GM18909 (cell line): ENCODE data around the gene PDGFRB.

Experiments
- ATAC-seq: cut with Tn5 transposase; IDR thresholded peaks from one replicate; pipeline ENCODE4 v1.9.1; 2021; ENCODE audit warnings: mild to moderate bottlenecking; ENCODE audit not compliant: unreplicated experiment, poor library complexity

Gene PDGFRB

DNA sequence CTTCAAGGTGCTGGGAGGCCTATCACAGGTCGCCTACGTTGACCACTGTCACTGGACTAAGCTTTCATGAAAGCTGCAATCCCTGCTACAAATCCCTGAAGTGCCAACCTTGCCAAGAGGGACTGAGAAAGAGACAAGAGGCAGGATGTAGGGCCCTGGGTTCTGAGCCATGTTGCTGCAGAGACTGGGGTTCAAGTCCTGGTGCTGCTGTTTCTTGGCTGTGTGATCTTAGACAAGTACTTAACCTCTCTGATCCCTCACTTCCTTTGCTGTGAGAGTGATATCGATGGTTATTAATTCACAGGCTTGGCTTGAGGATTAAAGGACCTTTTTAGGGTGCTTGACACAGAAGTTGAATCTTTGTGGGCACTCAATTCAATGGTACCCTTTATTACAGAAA is 84.8 kb downstream of the PDGFRB start:
- no peak for ATAC-seq

DNA sequence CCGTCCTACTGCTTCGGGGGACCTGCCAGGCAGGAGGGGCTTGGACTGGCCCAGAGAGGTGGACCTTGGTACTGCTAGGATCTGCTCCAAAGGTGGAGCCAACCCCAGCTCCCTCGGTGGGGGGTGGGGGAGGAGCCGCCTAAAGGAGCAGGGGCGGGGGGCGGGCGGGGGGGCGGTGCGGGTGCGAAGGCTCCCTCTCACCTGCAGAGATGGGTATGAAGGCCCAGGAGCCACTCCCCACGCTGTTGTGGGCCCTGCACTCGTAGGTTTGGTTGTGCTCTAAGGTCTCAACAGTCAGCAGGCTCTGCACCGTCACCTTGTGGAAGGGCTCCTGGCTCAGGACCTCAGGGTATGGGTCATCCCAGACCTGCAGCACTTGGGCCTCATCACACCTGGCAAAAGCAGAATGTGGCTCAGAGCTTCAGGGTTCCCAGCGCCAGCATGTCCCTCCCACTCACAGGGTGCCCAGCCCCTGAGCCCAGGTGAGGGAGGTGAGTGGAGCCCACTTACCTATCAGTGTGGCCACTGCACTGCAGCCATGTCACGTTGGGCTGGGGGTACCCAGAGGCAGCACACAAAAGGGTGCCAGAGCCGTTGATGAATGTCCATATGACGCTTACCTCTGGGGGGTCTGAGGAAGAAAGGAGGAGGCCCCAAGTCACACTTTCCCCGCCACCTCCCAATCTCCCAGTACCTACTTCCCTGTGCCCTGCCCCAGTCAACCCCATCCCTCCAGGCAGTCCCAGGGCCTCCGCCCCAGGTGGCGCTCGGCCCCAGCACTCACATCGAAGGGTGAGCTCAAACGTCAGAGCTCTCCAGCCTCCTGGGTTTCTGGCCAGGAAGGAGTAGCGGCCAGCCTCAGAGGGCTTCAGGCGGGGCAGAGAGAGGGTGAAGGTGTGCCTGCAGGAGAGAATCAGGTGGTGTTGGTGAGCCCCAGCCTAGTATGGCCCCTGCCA is 85.7 kb downstream of the PDGFRB start:
- ATAC-seq, result no peak

DNA sequence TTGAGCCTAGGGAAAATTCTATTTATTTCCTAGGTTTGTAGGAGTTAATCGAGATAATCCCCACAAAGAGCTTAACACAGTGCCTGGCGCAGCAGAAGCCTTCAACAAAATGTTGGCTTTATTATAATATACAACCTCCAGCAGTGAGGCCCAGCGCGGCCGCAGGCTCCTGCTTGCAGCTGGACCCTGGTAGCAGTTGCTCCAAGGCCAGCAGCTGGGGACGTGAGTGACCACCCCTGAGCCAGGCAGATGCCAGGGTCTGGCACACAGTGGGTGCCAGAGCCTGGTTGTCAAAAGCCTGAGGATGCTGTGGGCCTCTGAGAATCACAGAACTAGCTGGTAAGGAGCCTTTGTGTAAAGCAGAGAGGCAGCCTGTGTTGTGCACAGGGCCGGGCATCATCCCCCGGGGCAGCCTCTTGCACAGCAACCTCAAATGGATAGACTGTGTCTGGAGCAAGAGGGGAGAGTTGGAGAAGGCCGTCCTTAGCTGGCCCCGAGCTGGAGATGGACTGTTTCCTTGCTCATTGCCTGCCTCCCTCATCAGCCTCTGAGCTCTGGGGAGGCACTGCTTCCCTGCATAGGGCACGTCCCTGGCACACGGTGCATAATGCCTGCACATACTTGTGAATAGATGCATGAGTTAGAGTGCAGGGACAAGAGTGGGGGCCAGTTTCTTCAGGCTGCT is 86.5 kb downstream of the PDGFRB start:
- ATAC-seq, result no peak

DNA sequence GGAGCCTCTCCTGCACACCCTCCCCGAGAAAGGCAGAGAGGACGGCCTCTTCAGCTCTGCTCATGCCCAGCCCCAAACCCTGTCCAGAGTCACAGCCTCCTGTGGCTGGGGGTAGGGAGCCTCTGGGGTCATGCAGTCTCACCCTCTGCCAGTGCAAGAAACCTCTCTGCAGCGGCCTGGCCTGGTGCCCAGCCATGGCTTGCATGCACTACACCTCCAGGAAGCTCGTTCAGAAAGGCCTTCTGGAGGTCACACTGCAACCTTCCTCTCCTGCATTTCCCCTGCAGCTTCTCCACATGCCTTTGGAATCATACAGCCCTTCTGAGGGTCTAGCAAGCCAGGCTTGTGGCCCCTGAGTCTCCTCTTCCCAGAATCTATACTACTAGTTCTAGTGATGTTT is 87.2 kb downstream of the PDGFRB start:
- no peak for ATAC-seq

DNA sequence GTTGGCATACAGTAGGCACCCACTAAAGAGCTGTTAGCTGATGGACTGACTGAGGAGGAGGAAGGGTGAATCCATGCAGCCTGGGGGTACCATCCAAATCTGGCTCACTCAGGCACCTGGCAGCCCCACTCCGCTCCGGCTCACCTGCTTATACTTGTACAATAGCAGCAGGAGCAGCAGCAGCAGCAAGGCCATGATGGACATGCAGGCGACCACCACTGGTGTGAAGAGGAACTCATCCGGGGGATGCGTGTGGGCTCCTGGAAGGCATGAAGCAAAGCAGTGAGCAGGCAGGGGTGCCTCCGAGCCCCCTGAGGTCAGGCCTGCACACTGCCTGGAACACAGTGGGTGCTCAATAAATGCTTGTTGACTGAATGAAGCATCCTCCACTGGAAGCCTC is 87.6 kb downstream of the PDGFRB start:
- no peak for ATAC-seq

DNA sequence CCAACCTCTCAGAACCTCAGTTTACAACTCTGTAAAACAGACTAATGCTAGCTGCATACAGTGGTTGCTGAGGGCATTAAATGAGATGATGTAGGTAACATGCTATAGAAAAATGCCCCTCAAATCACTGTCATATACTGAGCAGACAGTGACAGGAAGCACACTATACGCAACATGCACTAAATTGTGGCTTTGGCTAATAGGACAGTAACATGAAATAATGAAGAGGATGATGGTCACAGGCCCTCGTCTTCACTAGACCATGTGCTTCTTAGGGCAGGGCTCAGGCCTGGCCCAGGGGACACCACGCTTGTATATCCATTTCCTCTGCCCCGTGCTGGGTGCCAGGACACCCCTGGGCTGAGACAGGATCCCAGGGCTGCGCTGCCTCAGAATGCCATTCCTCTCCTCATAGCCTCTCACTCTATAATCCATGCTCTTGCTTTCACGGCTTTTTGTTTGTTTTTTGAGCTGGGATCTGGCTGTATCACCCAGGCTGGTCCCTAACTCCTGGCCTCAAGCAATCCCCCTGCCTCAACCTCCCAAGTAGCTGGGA is 88.2 kb downstream of the PDGFRB start:
- peak; percentile 33 for ATAC-seq

DNA sequence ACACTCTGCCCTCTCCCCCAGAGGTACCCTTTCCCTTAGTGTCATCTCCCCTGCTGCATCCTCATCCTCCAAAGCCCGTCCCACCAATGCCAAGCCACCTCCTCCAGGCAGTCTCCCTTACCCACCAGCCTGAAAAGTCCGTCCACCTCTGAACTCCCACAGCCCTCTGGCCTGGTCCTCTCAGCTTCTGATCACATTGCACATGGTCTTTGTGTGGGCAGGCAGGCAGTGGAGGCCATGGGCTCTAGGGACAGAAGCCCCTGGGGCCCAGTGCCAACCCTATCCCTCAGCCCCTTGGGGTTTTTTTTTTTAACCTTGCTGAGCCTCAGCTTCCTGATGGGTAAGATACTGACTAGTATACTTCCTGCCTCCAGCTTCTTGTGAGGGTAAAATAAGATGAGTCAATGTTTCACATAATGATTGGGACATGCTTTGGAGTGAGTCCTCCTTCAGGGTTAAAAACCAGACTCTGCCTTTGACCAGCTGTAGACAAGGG is 88.7 kb downstream of the PDGFRB start:
- peak; percentile 63 for ATAC-seq

DNA sequence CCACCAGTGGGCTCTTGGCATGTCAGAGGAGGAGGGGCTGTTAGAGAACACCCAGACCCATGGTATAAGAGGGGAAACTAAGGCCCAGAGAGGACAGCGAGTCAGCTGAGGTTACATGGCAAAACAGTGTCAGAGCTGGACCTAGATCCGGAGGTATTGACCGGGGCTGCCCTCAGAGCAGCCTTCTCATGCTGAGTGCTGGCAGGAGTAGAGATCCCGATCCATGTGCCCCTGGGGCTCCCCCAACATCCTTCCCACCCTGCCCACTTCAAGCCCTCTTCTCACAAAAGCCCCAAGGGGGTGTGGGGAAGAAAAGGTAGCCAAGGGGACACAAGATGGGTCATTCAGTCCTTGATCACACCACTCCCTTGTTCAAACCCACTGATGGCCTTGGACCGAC is 89.2 kb downstream of the PDGFRB start:
- no peak for ATAC-seq

DNA sequence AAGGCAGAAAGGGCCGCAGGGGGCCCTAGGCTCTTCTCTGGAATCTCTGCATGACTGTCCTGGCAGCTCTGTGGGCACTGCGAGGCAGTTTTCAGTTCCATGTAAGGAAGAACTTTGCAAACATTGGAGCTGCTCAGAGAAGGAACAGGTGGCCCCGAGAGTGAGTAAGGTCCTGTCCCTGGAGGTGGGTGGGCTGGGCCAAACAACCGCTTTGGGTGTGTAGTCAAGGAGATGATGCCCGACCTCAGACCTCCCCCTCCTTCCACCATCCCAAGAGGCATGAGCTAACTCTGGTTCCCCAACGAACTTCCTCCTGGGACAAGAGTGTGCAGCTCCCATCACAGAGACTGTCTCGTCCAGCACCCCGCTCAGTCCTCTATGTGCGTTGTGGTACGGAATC is 89.8 kb downstream of the PDGFRB start:
- no peak for ATAC-seq

DNA sequence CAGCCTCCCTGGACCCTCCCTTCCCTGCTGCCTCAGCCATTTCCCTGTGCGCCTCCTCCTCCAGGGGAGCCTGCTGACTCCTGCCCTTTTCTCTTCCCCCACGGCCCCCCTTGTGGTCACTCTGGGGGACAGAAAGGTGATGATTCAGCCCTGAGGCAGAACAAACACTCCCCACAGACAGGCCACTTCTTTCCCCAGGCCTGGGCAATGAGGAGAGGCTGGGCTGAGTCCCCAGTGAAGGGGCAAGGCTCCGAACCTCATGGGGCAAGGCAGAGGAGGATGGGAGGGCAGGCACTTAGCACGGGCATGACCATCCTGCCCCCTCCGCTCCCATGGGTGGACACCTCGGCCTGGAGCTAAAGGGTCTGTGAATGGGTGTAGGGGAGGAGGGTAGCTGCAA is 90.3 kb downstream of the PDGFRB start:
- ATAC-seq, result no peak

DNA sequence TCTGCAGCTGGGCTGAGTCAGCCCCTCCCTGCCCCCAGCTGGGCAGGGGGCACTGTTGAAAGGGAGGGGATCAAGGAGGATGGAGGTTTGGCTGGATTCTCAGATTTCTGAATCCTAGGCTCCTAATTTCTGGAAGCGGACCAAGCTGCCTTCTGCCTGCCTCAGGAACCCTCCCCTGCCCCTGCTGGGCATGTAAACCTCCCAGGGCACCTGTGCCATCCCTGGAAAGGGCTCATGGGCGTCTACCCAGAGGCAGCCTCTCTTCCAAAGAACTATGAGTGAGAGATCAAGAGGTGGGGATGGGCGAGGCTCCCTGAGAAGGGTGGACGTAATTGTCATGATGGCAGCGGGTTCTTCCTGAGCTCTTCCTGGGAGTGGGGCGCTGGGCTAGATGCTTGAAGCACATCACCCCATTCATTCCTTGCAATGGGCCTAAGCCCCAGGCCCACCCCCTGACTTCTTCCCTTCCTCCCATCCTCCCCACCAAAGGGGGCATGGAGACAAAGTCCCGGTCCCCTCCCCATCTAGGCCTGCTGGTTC is 90.9 kb downstream of the PDGFRB start:
- no peak for ATAC-seq
